ENCODE data around the gene RNF111. TPM values are rescaled to one million over a fixed set of nuclear protein-coding genes. Genes with fewer than 3 reads are reported as not detected.
A peak's percentile ranks its signal among the peaks of the same experiment; 100 is the strongest.

RNF111 gene
- polyA plus RNA-seq, 2 of the 4 experiments (the other 2 are of a cell fraction) = 25.0 to 42.7 TPM

- FAIRE-seq (no peak), ATAC-seq (no peak), DNase-seq (ENCODE audit: low read depth in 1 of 2, low spot score in 1 of 2) (no peak)
- Histone ChIP-seq H3K4me2 (no peak overlapping the region), H3K4me3 (no peak overlapping the region), H3K4me1 (no peaks in the 10 kb centered on the region), H3K27ac (no peak overlapping the region), H3K9me3 (peaks cover 47% of the 10 kb centered on the region)
- ChIA-PET POLR2A (no interaction called here), CTCF (interaction anchor here (1.0 to 3.2 kb wide), 6 partner anchors 11 to 397 kb away, joined by 3 to 12 read pairs (median 4); no protein-coding TSS in a partner anchor)
- TF ChIP-seq KDM5A (IDR thresholded peaks at IDR 0.05) (no peak), SREBF2 (IDR thresholded peaks at IDR 0.05) (no peak), POLR2AphosphoS2 (conservative IDR thresholded peaks at IDR 0.05; ENCODE audit: low read length) (0 out of 2 replicates have a peak, but pooled peaks have one; percentile 4), JUN (IDR thresholded peaks at IDR 0.05) (0 out of 5 replicates have a peak, but pooled peaks of 1 of the 2 experiments have one; percentile 23)
- WGBS (ENCODE audit: missing lambda C conversion rate) = 94% methylated on average over 3 of the region's 3 CpGs
Observed at GRCh38 chr15:59131969-59132562, 144.6 kb downstream of the RNF111 start.

GRCh38 chr15:59133929-59134427 lies 146.5 kb downstream of the RNF111 start:
- Histone ChIP-seq H3K4me2 (no peak overlapping the region), H3K9me3 (peaks cover 31% of the 10 kb centered on the region), H3K27ac (no peak overlapping the region), H3K4me1 (no peaks in the 10 kb centered on the region), H3K4me3 (no peak overlapping the region)
- DNase-seq (ENCODE audit: low read depth in 1 of 2, low spot score in 1 of 2) (no peak), ATAC-seq (no peak), FAIRE-seq (no peak)
- ChIA-PET POLR2A (no interaction called here), CTCF (interaction anchor here (0.9 to 3.2 kb wide), 4 partner anchors 9 to 359 kb away, joined by 3 to 12 read pairs (median 4); no protein-coding TSS in a partner anchor)
- TF ChIP-seq RCOR1 (IDR thresholded peaks at IDR 0.05; ENCODE audit: low read depth, low read length) = no peak
- TF ChIP-seq POLR2A (IDR thresholded peaks at IDR 0.05; ENCODE audit: low read length) = no peak
- no peak for TF ChIP-seq CHD2 (IDR thresholded peaks at IDR 0.05; ENCODE audit: low read length, partially characterized antibody)
- TF ChIP-seq RARB (CRISPR knock-in tag; IDR thresholded peaks at IDR 0.05) = no peak
- no peak for TF ChIP-seq REST (IDR thresholded peaks at IDR 0.05)
- no peak for TF ChIP-seq PBX3 (IDR thresholded peaks at IDR 0.05)
- no peak for TF ChIP-seq CBX8 (IDR thresholded peaks at IDR 0.05)
- TF ChIP-seq ATOH8 (CRISPR knock-in tag; IDR thresholded peaks at IDR 0.05; ENCODE audit: low read depth) = no peak
- TF ChIP-seq SREBF2 (IDR thresholded peaks at IDR 0.05) = no peak
- TF ChIP-seq FOSL2 (IDR thresholded peaks at IDR 0.05) = no peak
- TF ChIP-seq FOSL2 (CRISPR knock-in tag; IDR thresholded peaks at IDR 0.05) = no peak
- TF ChIP-seq NR3C1 (IDR thresholded peaks at IDR 0.05) = no peak
- no peak for TF ChIP-seq EHF (CRISPR knock-in tag; IDR thresholded peaks at IDR 0.05)
- no peak for TF ChIP-seq HDAC2 (IDR thresholded peaks at IDR 0.05)
- TF ChIP-seq HOXB13 (CRISPR knock-in tag; IDR thresholded peaks at IDR 0.05; ENCODE audit: low read depth) = no peak
- TF ChIP-seq MAFK (IDR thresholded peaks at IDR 0.05; ENCODE audit: partially characterized antibody) = no peak
- TF ChIP-seq MYC (IDR thresholded peaks at IDR 0.05; ENCODE audit: borderline replicate concordance, low read length) = no peak
- TF ChIP-seq RAD21 (conservative IDR thresholded peaks at IDR 0.05 in 1 of 2, IDR thresholded peaks at IDR 0.05 in 1 of 2) = no peak
- WGBS (ENCODE audit: missing lambda C conversion rate) = 95% methylated on average over 6 of the region's 6 CpGs
